SK-N-SH (cell line): Measurements from ENCODE around the gene RNPEPL1. TPM values are rescaled to one million over a fixed set of nuclear protein-coding genes. Genes with fewer than 3 reads are reported as not detected.

Source experiments
- CTCF ChIA-PET: fragments of 300-600, 350-600 bp; formaldehyde crosslinking; extraction: SDS; loops from one replicate; lab custom pipeline; 2021; lab: Yijun Ruan, JAX
- POLR2A ChIA-PET: fragments of 350-600 bp; sonication (Branson Sonifier 250); formaldehyde crosslinking; extraction: SDS; loops from one replicate; lab custom pipeline; 2020; ENCODE audit warnings: antibody characterized with exemption, inconsistent platforms; lab: Yijun Ruan, JAX
- DNase-seq: peaks from one replicate; pipeline ENCODE4 v3.0.0; 2012
- H2AFZ ChIP-seq: fragments of 200-600 bp; sonication (generic); 2 replicates; pipeline ENCODE4 v1.8.1; 2016; ENCODE audit warnings: antibody characterized with exemption, mild to moderate bottlenecking, low read depth
- H3F3A ChIP-seq: fragments of 200-600 bp; sonication (generic); replicated peaks from 2 replicates; pipeline ENCODE3; 2016; ENCODE audit warnings: antibody characterized with exemption, mild to moderate bottlenecking; ENCODE audit not compliant: insufficient read depth
- H3K27ac ChIP-seq, 2 experiments: fragments of 200-500 bp in 1 of 2; fragments of 200-600 bp in 1 of 2; sonication (Bioruptor generic) in 1 of 2; sonication (generic), shearing (Covaris generic) in 1 of 2; 2 replicates each; pipeline versions ENCODE4 v1.5.1 to v1.6.1; 2014 to 2016; ENCODE audit warnings: low read depth in 2 of 2, inconsistent platforms in 1 of 2, low read length in 1 of 2, mild to moderate bottlenecking in 1 of 2, mixed read lengths in 1 of 2
- H3K27me3 ChIP-seq: fragments of 200-600 bp; sonication (generic), shearing (Covaris generic); 2 replicates; pipeline ENCODE4 v1.6.1; 2016; ENCODE audit warnings: mixed run types; ENCODE audit not compliant: insufficient read depth
- H3K36me3 ChIP-seq, 2 experiments: fragments of 200-500 bp in 1 of 2; fragments of 200-600 bp in 1 of 2; sonication (Bioruptor generic) in 1 of 2; sonication (generic) in 1 of 2; replicated peaks in 1 of 2; 2 replicates each; pipeline versions ENCODE3 to v1.5.1; 2014 to 2016; ENCODE audit warnings: low read length in 1 of 2, mild to moderate bottlenecking in 1 of 2; ENCODE audit not compliant: insufficient read depth in 2 of 2, control insufficient read depth in 1 of 2
- H3K4me1 ChIP-seq, 2 experiments: fragments of 200-500 bp in 1 of 2; fragments of 200-600 bp in 1 of 2; sonication (Bioruptor generic) in 1 of 2; sonication (generic), shearing (Covaris generic) in 1 of 2; 2 replicates each; pipeline versions ENCODE4 v1.5.1 to v1.6.1; 2014 to 2016; ENCODE audit warnings: low read depth in 1 of 2, low read length in 1 of 2, mixed run types in 1 of 2; ENCODE audit not compliant: insufficient read depth in 2 of 2, control insufficient read depth in 1 of 2
- H3K4me2 ChIP-seq: fragments of 200-600 bp; sonication (generic), shearing (Covaris generic); 2 replicates; pipeline ENCODE4 v1.6.1; 2017; ENCODE audit warnings: mixed run types
- H3K4me3 ChIP-seq, 2 experiments: fragments of 200-500 bp in 1 of 2; fragments of 200-600 bp in 1 of 2; sonication (Bioruptor generic) in 1 of 2; sonication (generic), shearing (Covaris generic) in 1 of 2; 2 replicates each; pipeline versions ENCODE4 v1.5.1 to v1.8.1; 2014 to 2016; ENCODE audit warnings: low read depth in 2 of 2, inconsistent platforms in 1 of 2, low read length in 1 of 2, mild to moderate bottlenecking in 1 of 2, mixed read lengths in 1 of 2, moderate library complexity in 1 of 2
- H3K79me2 ChIP-seq: fragments of 200-600 bp; sonication (generic); 2 replicates; pipeline ENCODE4 v1.8.1; 2017; ENCODE audit warnings: mild to moderate bottlenecking; ENCODE audit not compliant: insufficient read depth
- H3K9ac ChIP-seq: fragments of 200-600 bp; sonication (generic); 2 replicates; pipeline ENCODE4 v1.6.1; 2017; ENCODE audit warnings: mixed run types
- H3K9me2 ChIP-seq: fragments of 200-600 bp; sonication (generic); 2 replicates; pipeline ENCODE4 v1.6.1; 2017; ENCODE audit warnings: mixed run types
- H3K9me3 ChIP-seq: fragments of 200-600 bp; sonication (generic); 2 replicates; pipeline ENCODE4 v1.6.1; 2017; ENCODE audit warnings: mixed run types, mild to moderate bottlenecking, moderate library complexity
- H4K20me1 ChIP-seq: fragments of 200-600 bp; sonication (generic); 2 replicates; pipeline ENCODE4 v1.6.1; 2017; ENCODE audit warnings: mild to moderate bottlenecking, mixed run types; ENCODE audit not compliant: insufficient read depth
- EP300 ChIP-seq, 2 experiments: IDR thresholded peaks; 2 replicates each; pipeline versions ENCODE4 v1.4.0 to v1.6.1; 2012; ENCODE audit warnings: borderline replicate concordance in 1 of 2, low read depth in 1 of 2, low read length in 1 of 2
- EZH2phosphoT487 ChIP-seq: fragments of 200-600 bp; sonication (generic); IDR thresholded peaks from 2 replicates; pipeline ENCODE4 v1.6.1; 2017; ENCODE audit warnings: low read depth, mixed run types, mild to moderate bottlenecking, antibody characterized with exemption, moderate library complexity, borderline replicate concordance
- FOXM1 ChIP-seq: IDR thresholded peaks from 2 replicates; pipeline ENCODE4 v1.4.0; 2012; ENCODE audit warnings: low read depth, mild to moderate bottlenecking
- IRF3 ChIP-seq: fragments of 150-350 bp; IDR thresholded peaks from 2 replicates; pipeline ENCODE4 v1.6.1; 2016; ENCODE audit warnings: mild to moderate bottlenecking, low read depth, low read length
- JUND ChIP-seq: IDR thresholded peaks from 2 replicates; pipeline ENCODE4 v1.4.0; 2012
- MAX ChIP-seq: IDR thresholded peaks from 2 replicates; pipeline ENCODE4 v1.4.0; 2012; ENCODE audit warnings: low read depth
- MEF2A ChIP-seq: IDR thresholded peaks from 2 replicates; pipeline ENCODE4 v1.4.0; 2012; ENCODE audit warnings: low read depth, borderline replicate concordance
- MXI1 ChIP-seq: IDR thresholded peaks from 2 replicates; pipeline ENCODE4 v1.6.1; 2012; ENCODE audit warnings: mild to moderate bottlenecking, low read depth, low read length, improper control_type of control experiment
- NRF1 ChIP-seq: IDR thresholded peaks from 2 replicates; pipeline ENCODE4 v1.6.1; 2012; ENCODE audit warnings: low read depth, mild to moderate bottlenecking, low read length
- PBX3 ChIP-seq: IDR thresholded peaks from 2 replicates; pipeline ENCODE4; 2012
- POLR2AphosphoS5 ChIP-seq: IDR thresholded peaks from 2 replicates; pipeline ENCODE4 v1.6.1; 2012; ENCODE audit warnings: low read depth, low read length
- RCOR1 ChIP-seq: fragments of 150-350 bp; IDR thresholded peaks from 2 replicates; pipeline ENCODE4 v1.6.1; 2017; ENCODE audit warnings: antibody characterized with exemption, low read length
- REST ChIP-seq: IDR thresholded peaks from 2 replicates; pipeline ENCODE4 v1.6.1; 2012; ENCODE audit warnings: mild to moderate bottlenecking, low read depth, low read length, moderate library complexity
- RXRA ChIP-seq: IDR thresholded peaks from 2 replicates; pipeline ENCODE4 v1.4.0; 2012; ENCODE audit warnings: low read depth, mild to moderate bottlenecking, borderline replicate concordance
- SIN3A ChIP-seq: IDR thresholded peaks from 2 replicates; pipeline ENCODE4 v1.6.1; 2012; ENCODE audit warnings: low read depth, mild to moderate bottlenecking, low read length, moderate library complexity, borderline replicate concordance
- SMC3 ChIP-seq: IDR thresholded peaks from 2 replicates; pipeline ENCODE4 v1.6.1; 2012; ENCODE audit warnings: low read depth, low read length, improper control_type of control experiment
- TCF12 ChIP-seq: IDR thresholded peaks from 2 replicates; pipeline ENCODE4 v1.4.0; 2012
- USF2 ChIP-seq: fragments of 150-350 bp; IDR thresholded peaks from 2 replicates; pipeline ENCODE4 v1.6.1; 2017; ENCODE audit warnings: antibody characterized with exemption, low read length, low read depth, borderline replicate concordance
- YY1 ChIP-seq: IDR thresholded peaks from 2 replicates; pipeline ENCODE4 v1.4.0; 2012; ENCODE audit warnings: low read depth, mild to moderate bottlenecking
- ZBTB33 ChIP-seq: IDR thresholded peaks from 2 replicates; pipeline ENCODE4 v1.4.0; 2012; ENCODE audit warnings: low read depth, borderline replicate concordance
- WGBS: methylation state at CpG from one replicate; pipeline ENCODE4 v1.1.6; 2017; ENCODE audit warnings: low lambda C conversion rate; 5-methylcytosine and 5-hydroxymethylcytosine counted together
- polyA plus RNA-seq, 3 experiments: library from polyadenylated mRNA; depleted of rRNA; stranded (reverse); fragments of >200 nt; gene quantifications; 2 replicates each; pipeline ENCODE4 v1.2.3, GENCODE V29; 2012

RNPEPL1 gene
- polyA plus RNA-seq, 1 of the 3 experiments (the other 2 are of a cell fraction): 14.3 TPM

- no peak overlapping the region for H2AFZ ChIP-seq
- CTCF ChIA-PET: interaction anchor here (1.6 kb wide), 1 partner anchor 38 kb away, joined by 4 read pairs; no protein-coding TSS in a partner anchor
- peaks cover 3% of the 10 kb centered on the region for H3F3A ChIP-seq
- no peaks in the 10 kb centered on the region for H3K27me3 ChIP-seq
- H3K79me2 ChIP-seq: no peaks in the 10 kb centered on the region
- WGBS: 76% methylated on average over 9 of the region's 13 CpGs
- no peak for DNase-seq
- H3K27ac ChIP-seq: no peak overlapping the region
- POLR2A ChIA-PET: no interaction called here
- no peaks in the 10 kb centered on the region for H3K9me2 ChIP-seq
- no peak overlapping the region for H3K9ac ChIP-seq
- peaks cover 24% of the 10 kb centered on the region; the same call in 1 of the 2 replicates for H3K9me3 ChIP-seq
- H3K4me3 ChIP-seq: no peak overlapping the region
- no peak for TF ChIP-seq MXI1
- no peak for TF ChIP-seq MEF2A
- TF ChIP-seq USF2: no peak
- no peak for TF ChIP-seq ZBTB33
- no peak for TF ChIP-seq TCF12
- no peak for TF ChIP-seq IRF3
- TF ChIP-seq POLR2AphosphoS5: no peak
- TF ChIP-seq MAX: no peak
- no peak for TF ChIP-seq SIN3A
- TF ChIP-seq NRF1: no peak
- TF ChIP-seq EZH2phosphoT487: no peak
- TF ChIP-seq REST: no peak
- TF ChIP-seq FOXM1: no peak
- TF ChIP-seq RCOR1: no peak
- no peak for TF ChIP-seq JUND
- TF ChIP-seq YY1: no peak
- TF ChIP-seq RXRA: no peak
- TF ChIP-seq PBX3: no peak
- no peak for TF ChIP-seq SMC3
- no peak for TF ChIP-seq EP300 (IDR thresholded peaks at IDR 0.05; ENCODE audit: borderline replicate concordance in 1 of 2, low read depth in 1 of 2, low read length in 1 of 2)
- H4K20me1 ChIP-seq: no peaks in the 10 kb centered on the region
- no peak overlapping the region for H3K4me2 ChIP-seq
- peaks cover 6 to 36% of the 10 kb centered on the region in 2 experiments for H3K36me3 ChIP-seq
- no peaks in the 10 kb centered on the region for H3K4me1 ChIP-seq
Observed at GRCh38 chr2:240528406-240529040, 39.8 kb upstream of the RNPEPL1 start.
